Activated CD4-positive, alpha-beta T cell treated with anti-CD3 and anti-CD28 coated beads for 24 hours (primary cell): ENCODE measurements around the gene ZCCHC12.

ENCODE experiments used
- DNase-seq, 2 donors: peaks; one replicate each; pipeline ENCODE4 v3.0.0-alpha.2; 2020; ENCODE audit warnings: low read depth in 2 of 2

Gene ZCCHC12

DNA sequence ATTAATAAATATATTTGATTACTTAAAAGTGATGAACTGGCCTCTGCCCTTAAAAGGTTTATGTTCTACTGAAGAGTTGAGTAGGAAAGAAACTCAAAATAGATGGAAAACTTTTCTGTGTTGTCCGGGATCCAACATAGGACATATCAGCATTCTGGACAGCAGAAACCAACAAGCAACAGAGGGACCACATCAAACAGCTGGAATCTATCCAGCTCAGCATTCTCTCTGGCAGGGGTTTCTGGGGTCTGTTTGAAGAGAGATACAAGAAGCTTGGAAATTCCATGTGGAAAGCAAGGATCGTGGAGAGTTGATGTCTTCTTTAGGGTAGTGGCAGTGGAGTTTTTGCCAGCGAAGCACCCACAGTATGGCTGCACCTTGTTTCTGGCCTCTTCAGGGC is 43.6 kb downstream of the ZCCHC12 start:
- DNase-seq = no peak

DNA sequence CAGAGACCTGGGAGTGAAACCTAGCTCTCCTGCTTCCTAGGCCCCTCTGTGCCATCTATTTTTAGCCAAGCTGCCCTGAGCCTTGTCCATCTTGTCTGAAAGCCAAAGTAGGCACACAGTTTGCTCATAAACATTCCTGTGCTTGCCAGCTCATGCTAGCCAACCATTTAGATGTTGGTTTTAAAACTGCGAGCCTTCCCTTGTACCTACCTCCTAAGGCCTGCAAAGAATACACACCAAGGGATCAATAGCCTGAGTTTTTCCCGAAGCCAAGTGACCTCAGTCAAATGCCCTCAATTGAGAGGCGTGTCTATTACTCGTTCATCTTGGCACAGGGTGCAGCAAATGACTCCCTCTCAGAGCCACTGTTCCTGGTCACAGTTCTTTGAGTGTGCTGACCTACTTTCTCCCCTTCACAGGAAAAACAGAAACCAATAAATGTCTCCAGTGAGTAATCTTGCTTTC is 48.5 kb downstream of the ZCCHC12 start:
- DNase-seq = no peak
